Peyer's patch (tissue), 4 donors: ENCODE measurements around the gene ALDH1L1.

Experiments used
- POLR2A ChIP-seq, 2 donors: fragments of 450-650 bp; IDR thresholded peaks; one replicate each; pipeline ENCODE4 v1.5.1; 2017; ENCODE audit warnings: antibody characterized with exemption in 2 of 2, mild to moderate bottlenecking in 2 of 2, moderate library complexity in 2 of 2
- TF ChIP-seq, protein P1 (sequence below), 6 experiments: fragments of 450-650 bp in 4 of 6; fragments of 200-600 bp in 2 of 6; sonication (generic) in 1 of 6; IDR thresholded peaks; one replicate each; pipeline ENCODE4 v1.5.1; 2017 to 2019; ENCODE audit warnings: antibody characterized with exemption in 6 of 6, mild to moderate bottlenecking in 3 of 6, moderate library complexity in 1 of 6

DNA sequence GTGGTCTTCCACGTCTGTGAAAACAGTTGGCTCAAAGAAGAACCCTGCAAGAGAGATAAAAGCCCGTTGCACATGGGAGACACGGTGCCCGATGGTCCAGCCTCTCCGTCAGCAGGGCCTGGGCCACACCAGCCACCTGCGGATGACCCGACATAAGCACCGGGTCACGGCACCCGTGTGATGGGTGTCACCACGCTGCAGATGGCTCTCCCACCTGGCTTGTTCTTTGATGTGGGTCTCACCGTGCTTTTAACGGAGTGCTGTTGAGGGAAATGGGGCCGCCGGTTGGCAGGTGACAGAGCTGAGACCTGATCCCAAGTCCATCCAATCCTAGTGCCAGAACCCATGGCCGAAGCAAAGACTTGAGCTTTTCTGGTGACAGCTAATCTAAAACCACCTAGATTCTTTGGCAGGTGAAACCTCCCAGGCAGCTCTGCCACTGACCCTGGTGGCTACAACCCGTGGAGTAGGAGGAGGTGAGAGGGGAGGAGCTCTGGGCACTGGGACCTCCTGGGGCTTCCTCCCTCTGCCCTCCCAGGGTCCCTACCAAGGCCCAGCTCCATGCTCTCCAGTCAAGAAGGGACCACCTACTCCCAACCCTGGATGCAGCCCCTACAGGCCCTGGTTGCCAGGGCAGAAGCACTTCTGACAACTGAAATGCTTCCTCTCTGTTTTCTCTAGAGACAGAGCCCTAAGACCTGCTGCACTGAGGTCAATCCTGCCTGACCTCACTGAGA is 73.0 kb downstream of the ALDH1L1 start:
- TF ChIP-seq, protein P1, sequence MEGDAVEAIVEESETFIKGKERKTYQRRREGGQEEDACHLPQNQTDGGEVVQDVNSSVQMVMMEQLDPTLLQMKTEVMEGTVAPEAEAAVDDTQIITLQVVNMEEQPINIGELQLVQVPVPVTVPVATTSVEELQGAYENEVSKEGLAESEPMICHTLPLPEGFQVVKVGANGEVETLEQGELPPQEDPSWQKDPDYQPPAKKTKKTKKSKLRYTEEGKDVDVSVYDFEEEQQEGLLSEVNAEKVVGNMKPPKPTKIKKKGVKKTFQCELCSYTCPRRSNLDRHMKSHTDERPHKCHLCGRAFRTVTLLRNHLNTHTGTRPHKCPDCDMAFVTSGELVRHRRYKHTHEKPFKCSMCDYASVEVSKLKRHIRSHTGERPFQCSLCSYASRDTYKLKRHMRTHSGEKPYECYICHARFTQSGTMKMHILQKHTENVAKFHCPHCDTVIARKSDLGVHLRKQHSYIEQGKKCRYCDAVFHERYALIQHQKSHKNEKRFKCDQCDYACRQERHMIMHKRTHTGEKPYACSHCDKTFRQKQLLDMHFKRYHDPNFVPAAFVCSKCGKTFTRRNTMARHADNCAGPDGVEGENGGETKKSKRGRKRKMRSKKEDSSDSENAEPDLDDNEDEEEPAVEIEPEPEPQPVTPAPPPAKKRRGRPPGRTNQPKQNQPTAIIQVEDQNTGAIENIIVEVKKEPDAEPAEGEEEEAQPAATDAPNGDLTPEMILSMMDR (IDR thresholded peaks at IDR 0.05), result no peak
- TF ChIP-seq POLR2A (IDR thresholded peaks at IDR 0.05), result no peak
